K562 (cell line): ENCODE measurements around the gene KRT77. TPM values are rescaled to one million over a fixed set of nuclear protein-coding genes. Genes with fewer than 3 reads are reported as not detected.
A peak's percentile ranks its signal among the peaks of the same experiment; 100 is the strongest.

Experiments
- ATAC-seq: fragments of 200-7000 bp; cut with Tn5 transposase; 3 replicates; pipeline ENCODE4 v1.9.1; 2020; ENCODE audit warnings: moderate library complexity
- BruUV-seq: library from RNA; stranded (reverse); fragments of 400-500 nt; replicated peaks from 2 replicates; lab custom pipeline; 2021; lab: Mats Ljungman, UMichigan
- CTCF ChIA-PET: fragments of 300-600 bp; formaldehyde crosslinking; extraction: SDS; loops from one replicate; lab custom pipeline; 2021; ENCODE audit warnings: low intra/inter-chr PET ratio; lab: Yijun Ruan, JAX
- POLR2A ChIA-PET: fragments of 300-600, 350-650 bp; sonication (Branson Sonifier 250); formaldehyde crosslinking; extraction: SDS; loops from one replicate; lab custom pipeline; 2021; ENCODE audit warnings: antibody characterized with exemption, inconsistent platforms; lab: Yijun Ruan, JAX
- DNase-seq, 4 experiments: peaks; one replicate each; pipeline versions ENCODE4 v3.0.0 to v3.0.0-alpha.2; 2011 to 2018; ENCODE audit warnings: low spot score in 3 of 4, mixed read lengths in 3 of 4; ENCODE audit errors: extremely low read depth in 1 of 4
- FAIRE-seq: peaks from 2 replicates; lab custom pipeline; 2011; peaks lifted over from hg19 to GRCh38; lab: Jason Lieb, UNC
- H2AFZ ChIP-seq: 2 replicates; pipeline ENCODE4 v1.6.0; 2011; ENCODE audit warnings: low read depth, low read length, control low read depth, inconsistent platforms
- H3K27ac ChIP-seq: fragments of 200-600 bp; 3 replicates; pipeline ENCODE4 v1.8.0; 2011; ENCODE audit warnings: low read depth, mild to moderate bottlenecking, control low read depth, inconsistent platforms, low read length, moderate library complexity, mixed read lengths; ENCODE audit errors: extremely low read depth
- H3K27me3 ChIP-seq, 2 experiments: fragments of 300-600 bp in 1 of 2; 2 replicates in 1 of 2; 3 replicates in 1 of 2; pipeline versions ENCODE4 v1.6.0 to v1.8.0; 2011; ENCODE audit warnings: inconsistent platforms in 2 of 2, low read length in 2 of 2, mild to moderate bottlenecking in 1 of 2, mixed read lengths in 1 of 2, moderate library complexity in 1 of 2; ENCODE audit not compliant: control insufficient read depth in 2 of 2, insufficient read depth in 2 of 2
- H3K36me3 ChIP-seq: fragments of 300-600 bp; 3 replicates; pipeline ENCODE4 v1.8.0; 2011; ENCODE audit warnings: mild to moderate bottlenecking, low read length, inconsistent platforms; ENCODE audit not compliant: control insufficient read depth, insufficient read depth
- H3K4me1 ChIP-seq, 2 experiments: fragments of 200-600 bp in 1 of 2; replicated peaks in 1 of 2; 2 replicates in 1 of 2; 3 replicates in 1 of 2; pipeline versions ENCODE4 v1.5.1 to v1.8.0; 2011; ENCODE audit warnings: inconsistent platforms in 2 of 2, low read length in 2 of 2, mild to moderate bottlenecking in 1 of 2, mixed read lengths in 1 of 2, moderate library complexity in 1 of 2; ENCODE audit not compliant: control insufficient read depth in 2 of 2, insufficient read depth in 2 of 2
- H3K4me2 ChIP-seq: 2 replicates; pipeline ENCODE4 v1.6.1; 2011; ENCODE audit warnings: low read length, control low read depth, inconsistent platforms, mixed read lengths; ENCODE audit not compliant: insufficient read depth
- H3K4me3 ChIP-seq: fragments of 200-600 bp; sonication (generic), shearing (Covaris generic); 2 replicates; pipeline ENCODE4 v1.5.1; 2016; ENCODE audit warnings: control low read depth, inconsistent platforms
- H3K79me2 ChIP-seq: fragments of 200-600 bp; 3 replicates; pipeline ENCODE4 v1.8.0; 2011; ENCODE audit warnings: low read length, inconsistent platforms; ENCODE audit not compliant: control insufficient read depth, insufficient read depth
- H3K9ac ChIP-seq, 2 experiments: 2 replicates each; pipeline versions ENCODE4 v1.6.0 to v1.6.1; 2011; ENCODE audit warnings: low read depth in 2 of 2, low read length in 2 of 2, control low read depth in 1 of 2, inconsistent platforms in 1 of 2, mild to moderate bottlenecking in 1 of 2, mixed read lengths in 1 of 2; ENCODE audit not compliant: insufficient read depth in 1 of 2
- H3K9me1 ChIP-seq: one replicate; pipeline ENCODE4 v1.6.0; 2011; ENCODE audit warnings: inconsistent platforms, mild to moderate bottlenecking, low read length, moderate library complexity; ENCODE audit not compliant: control insufficient read depth, insufficient read depth
- H3K9me3 ChIP-seq: replicated peaks from 2 replicates; pipeline ENCODE4 v1.5.1; 2011; ENCODE audit warnings: low read depth, low read length, inconsistent platforms; ENCODE audit not compliant: control insufficient read depth, insufficient read depth
- H4K20me1 ChIP-seq: replicated peaks from 2 replicates; pipeline ENCODE4 v1.6.1; 2011; ENCODE audit warnings: low read length, inconsistent platforms, mixed read lengths; ENCODE audit not compliant: control insufficient read depth, insufficient read depth
- CAMTA2 ChIP-seq: fragments of 250-450 bp; sonication (Bioruptor Pico); conservative IDR thresholded peaks from 2 replicates; pipeline ENCODE4 v1.5.1; 2022
- CEBPB ChIP-seq: fragments of 450-650 bp; IDR thresholded peaks from 2 replicates; pipeline ENCODE4 v1.6.1; 2016; ENCODE audit warnings: missing genetic modification characterization, missing compliant biosample characterization
- ETV1 ChIP-seq: fragments of 450-650 bp; conservative IDR thresholded peaks from 2 replicates; pipeline ENCODE4 v1.6.1; 2016; ENCODE audit warnings: missing genetic modification characterization, control low read depth, low read depth, missing compliant biosample characterization
- FOXA1 ChIP-seq: fragments of 450-650 bp; IDR thresholded peaks from 2 replicates; pipeline ENCODE4 v1.6.1; 2016; ENCODE audit warnings: mild to moderate bottlenecking, borderline replicate concordance
- HNRNPUL1 ChIP-seq: fragments of 200-400 bp; formaldehyde crosslinking; IDR thresholded peaks from 2 replicates; pipeline ENCODE4 v1.6.1; 2017; ENCODE audit warnings: low read length
- MYC ChIP-seq, 2 experiments: fragments of 250-450 bp in 1 of 2; sonication (Bioruptor Pico) in 1 of 2; IDR thresholded peaks; 2 replicates each; pipeline versions ENCODE4 v1.5.1 to v1.6.1; 2012 to 2021; ENCODE audit warnings: low read depth in 2 of 2, borderline replicate concordance in 1 of 2, improper control_type of control experiment in 1 of 2, low read length in 1 of 2, mild to moderate bottlenecking in 1 of 2, moderate library complexity in 1 of 2
- NBN ChIP-seq: fragments of 450-650 bp; IDR thresholded peaks from 2 replicates; pipeline ENCODE4 v1.6.1; 2016; ENCODE audit warnings: low read depth, mild to moderate bottlenecking
- NCOA1 ChIP-seq: fragments of 450-650 bp; IDR thresholded peaks from 2 replicates; pipeline ENCODE4 v1.6.1; 2016; ENCODE audit warnings: low read depth
- NR4A1 ChIP-seq, 2 experiments: fragments of 250-450 bp in 1 of 2; fragments of 450-650 bp in 1 of 2; sonication (Bioruptor Pico) in 1 of 2; IDR thresholded peaks; 2 replicates each; pipeline versions ENCODE4 v1.4.0 to v1.6.1; 2016 to 2020; ENCODE audit warnings: mild to moderate bottlenecking in 2 of 2, missing compliant biosample characterization in 1 of 2, missing genetic modification characterization in 1 of 2, moderate library complexity in 1 of 2
- POLR3A ChIP-seq: IDR thresholded peaks from 2 replicates; pipeline ENCODE4 v1.6.1; 2011; ENCODE audit warnings: borderline replicate concordance, mild to moderate bottlenecking, moderate library complexity; ENCODE audit not compliant: insufficient read length, insufficient read depth; ENCODE audit errors: extremely low read depth
- SMAD2 ChIP-seq: fragments of 150-350 bp; IDR thresholded peaks from 2 replicates; pipeline ENCODE4 v1.6.1; 2014; ENCODE audit warnings: low read depth, mild to moderate bottlenecking, low read length
- TARDBP ChIP-seq: fragments of 450-650 bp; IDR thresholded peaks from 2 replicates; pipeline ENCODE4 v1.6.1; 2016
- TEAD2 ChIP-seq: fragments of 450-650 bp; IDR thresholded peaks from 2 replicates; pipeline ENCODE4 v1.6.1; 2016; ENCODE audit warnings: missing genetic modification characterization, control low read depth, missing compliant biosample characterization
- ZBTB34 ChIP-seq: fragments of 250-450 bp; sonication (Bioruptor Pico); IDR thresholded peaks from 2 replicates; pipeline ENCODE4 v1.8.0; 2021; ENCODE audit warnings: mild to moderate bottlenecking, moderate library complexity
- in situ Hi-C: fragments of 300-500 bp; cut with MboI; formaldehyde crosslinking; loops from 4 replicates; pipeline ENCODE4 v1.15.0; 2018; ENCODE audit warnings: inconsistent platforms, mixed read lengths
- intact Hi-C: fragments of 100-400 bp; cut with micrococcal nuclease; formaldehyde crosslinking; loops from 2 replicates; pipeline ENCODE4 v1.14.2; 2022
- polyA plus RNA-seq, 8 experiments: library from polyadenylated mRNA; depleted of rRNA in 4 of 8; stranded (reverse) in 5 of 8; unstranded in 3 of 8; fragments of >200 nt; fragmentation: Nextera tagmentation in 2 of 8; fragmentation: Illumina TruSeq in 1 of 8; extraction: Ambion mirVana in 2 of 8; extraction: Trizol in 1 of 8; gene quantifications; 2 replicates each; pipeline versions ENCODE4 v1.2.1 to v1.2.3, GENCODE V29; 2011 to 2014; ENCODE audit warnings: inconsistent platforms in 1 of 8, missing spikeins in 1 of 8
- total RNA-seq, 7 experiments: library from RNA; depleted of rRNA in 6 of 7; stranded (reverse); fragments of >200 nt in 6 of 7; fragmentation: Illumina TruSeq in 2 of 7; extraction: Trizol in 2 of 7; gene quantifications; 2 replicates each; pipeline versions ENCODE4 v1.2.1 to v1.2.3, GENCODE V29; 2011 to 2021; ENCODE audit warnings: low replicate concordance in 1 of 7

KRT77 gene
- total and polyA plus RNA-seq, 9 of the 15 experiments (the other 6 are each of a cell fraction or from before 2014, with no cell fraction given): not detected

- H3K4me3 ChIP-seq: no peak overlapping the region
Observed at GRCh38 chr12:52740584-52740983, 37.3 kb upstream of the KRT77 start.

GRCh38 chr12:52739963-52740362 lies 36.6 kb upstream of the KRT77 start:
- in situ Hi-C loops: no loop called here
- intact Hi-C loops: no loop called here
- CTCF ChIA-PET: no interaction called here
- FAIRE-seq: no peak
- Histone ChIP-seq H3K79me2 (no peaks in the 10 kb centered on the region), H3K4me3 (no peak overlapping the region), H4K20me1 (no peaks in the 10 kb centered on the region; the same call in 1 of the 2 replicates), H3K9me3 (no peaks in the 10 kb centered on the region), H3K9me1 (no peaks in the 10 kb centered on the region), H3K27ac (no peak overlapping the region), H3K27me3 (peaks cover 0 to 4% of the 10 kb centered on the region in 2 experiments; a peak in 1 of 5 replicates), H3K36me3 (no peaks in the 10 kb centered on the region), H3K4me1 (peaks cover 0 to 4% of the 10 kb centered on the region in 2 experiments; a peak in 1 of 5 replicates), H3K4me2 (no peak overlapping the region), H3K9ac (no peak overlapping the region), H2AFZ (no peak overlapping the region)
- no peak for ATAC-seq
- no peak for DNase-seq
- POLR2A ChIA-PET: no interaction called here
- BruUV-seq: no TSS peak
- TF ChIP-seq NCOA1 (no peak), SMAD2 (no peak), POLR3A (no peak), NR4A1 (CRISPR knock-in tag; IDR thresholded peaks at IDR 0.05) (no peak), NR4A1 (tag; IDR thresholded peaks at IDR 0.05) (no peak), TARDBP (no peak), ETV1 (tag) (no peak), TEAD2 (tag) (no peak), MYC (IDR thresholded peaks at IDR 0.05; ENCODE audit: low read depth, low read length) (no peak), MYC (CRISPR knock-in tag; IDR thresholded peaks at IDR 0.05; ENCODE audit: borderline replicate concordance, low read depth) (no peak), HNRNPUL1 (no peak), NBN (no peak), FOXA1 (no peak), CAMTA2 (CRISPR knock-in tag) (no peak)

More at GRCh38 chr12:52740584-52740983, 37.3 kb upstream of the KRT77 start:
- POLR2A ChIA-PET: interaction anchor here (0.7 kb wide), 1 partner anchor 479 kb away, joined by 3 read pairs; no protein-coding TSS in a partner anchor
- no peaks in the 10 kb centered on the region for H3K9me3 ChIP-seq
- H3K4me1 ChIP-seq: peaks cover 0 to 4% of the 10 kb centered on the region in 2 experiments; a peak in 1 of 5 replicates
- TF ChIP-seq CEBPB (tag) (0 out of 2 replicates have a peak, but pooled peaks have one; percentile 21), ZBTB34 (CRISPR knock-in tag) (no peak)
- intact Hi-C loops (no loop called here), in situ Hi-C loops (no loop called here)
- H2AFZ ChIP-seq: no peak overlapping the region
- no peaks in the 10 kb centered on the region for H3K9me1 ChIP-seq
- FAIRE-seq (no peak), DNase-seq (no peak), ATAC-seq (no peak)
- H3K27ac ChIP-seq: no peak overlapping the region
- CTCF ChIA-PET: no interaction called here
- no TSS peak for BruUV-seq
- H3K36me3 ChIP-seq: no peaks in the 10 kb centered on the region
- H3K9ac ChIP-seq: no peak overlapping the region
- no peaks in the 10 kb centered on the region for H3K79me2 ChIP-seq
- H3K4me2 ChIP-seq: no peak overlapping the region
- H4K20me1 ChIP-seq: no peaks in the 10 kb centered on the region; the same call in 1 of the 2 replicates
- H3K27me3 ChIP-seq: peaks cover 0 to 4% of the 10 kb centered on the region in 2 experiments; a peak in 1 of 5 replicates
